SIG-M5 treated with dmso at 0.1 percent for 504 hours (cell line): ENCODE data around the gene WSCD1.

ENCODE experiments used
- DNase-seq: peaks from one replicate; lab custom pipeline; 2025; ENCODE audit not compliant: unreplicated experiment; lab: John Stamatoyannopoulos, UW

Gene WSCD1

DNA sequence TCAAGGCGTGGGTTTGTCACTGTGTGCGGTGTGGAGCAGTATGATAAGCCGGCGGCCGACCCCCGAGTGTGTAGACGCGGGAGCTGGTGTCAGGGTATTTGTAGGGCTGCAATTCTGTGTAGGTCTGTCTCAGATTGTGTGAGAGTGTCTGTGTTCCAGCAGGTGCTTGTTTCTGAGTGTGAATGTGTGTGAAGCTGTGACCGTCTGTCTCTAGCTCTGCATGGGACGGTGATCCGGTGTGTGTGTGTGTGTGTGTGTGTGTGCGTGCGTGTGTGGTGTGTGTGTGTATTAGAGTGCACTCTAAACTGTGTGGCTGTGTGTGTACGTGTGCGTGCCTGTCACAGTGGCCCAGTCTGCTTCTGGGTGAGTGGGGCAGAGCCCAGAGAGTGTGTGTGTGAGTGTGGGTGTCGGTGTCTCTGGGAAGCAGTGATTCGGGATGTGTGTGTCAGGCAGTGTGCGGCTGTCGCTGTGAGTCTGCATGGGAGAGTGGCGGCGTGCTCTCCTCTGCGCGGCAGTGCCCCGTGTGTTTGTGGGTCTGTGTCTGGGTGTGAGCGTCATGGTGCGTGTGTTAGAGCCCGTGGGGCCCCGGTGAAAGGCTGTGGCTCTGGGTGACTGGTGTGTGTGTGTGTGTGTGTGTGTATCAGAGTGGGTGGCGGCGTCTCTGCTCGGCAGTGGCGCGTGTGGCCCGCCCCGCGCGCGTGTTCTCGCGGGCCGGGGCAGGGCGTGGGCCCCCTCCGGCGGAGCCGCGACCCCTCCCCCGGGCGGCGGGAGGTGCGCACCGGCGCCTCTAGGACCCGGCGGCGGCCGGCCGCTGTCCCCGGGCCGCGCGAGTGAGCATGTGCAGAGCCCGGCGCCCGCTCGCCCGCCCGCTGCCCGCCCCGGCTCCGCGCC, at the start of gene WSCD1:
TSS of gene WSCD1 (plus strand) at position 841 of the 891 bp plus-strand sequence. CDS start 10,280 bp downstream, outside the sequence.
- DNase-seq, result no peak

DNA sequence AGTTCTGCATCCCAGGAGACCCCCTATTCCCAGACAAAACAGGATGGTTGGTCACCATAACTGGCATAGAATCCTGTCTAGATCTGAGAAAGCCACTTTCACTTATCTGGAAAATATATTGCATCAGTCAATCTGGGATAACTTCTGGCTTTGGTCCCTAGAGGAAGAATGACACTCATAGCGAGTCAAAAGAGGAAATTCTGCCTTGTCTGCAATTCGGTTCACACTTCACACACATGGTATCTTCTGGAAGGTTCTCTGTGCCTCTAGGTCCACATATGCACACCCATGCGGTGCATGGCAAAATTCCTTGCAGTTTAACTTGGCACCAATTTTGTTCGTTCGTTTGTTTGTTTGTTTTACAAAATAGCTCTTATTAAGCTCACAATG, 49.2 kb upstream of the WSCD1 start:
- DNase-seq, result no peak

DNA sequence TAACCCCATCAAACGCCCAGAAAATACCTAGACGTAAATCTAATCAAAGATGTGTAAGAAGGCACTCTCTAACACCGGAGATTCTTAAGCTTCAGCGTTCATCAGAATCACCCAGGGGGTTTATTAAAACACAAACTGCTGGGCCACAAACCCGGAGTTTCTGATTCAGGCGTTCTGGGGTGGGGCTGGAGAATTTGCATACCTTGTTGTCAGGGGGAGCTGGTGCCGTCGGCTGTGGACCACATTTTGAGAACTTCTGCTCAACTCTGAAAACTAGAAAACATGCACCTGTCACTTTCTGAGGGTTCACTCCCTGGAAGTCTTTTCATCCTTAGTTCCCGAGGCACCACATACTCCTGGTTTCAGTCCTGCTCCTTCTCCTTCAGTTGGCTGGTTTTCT, 48.6 kb upstream of the WSCD1 start:
- DNase-seq, result no peak

DNA sequence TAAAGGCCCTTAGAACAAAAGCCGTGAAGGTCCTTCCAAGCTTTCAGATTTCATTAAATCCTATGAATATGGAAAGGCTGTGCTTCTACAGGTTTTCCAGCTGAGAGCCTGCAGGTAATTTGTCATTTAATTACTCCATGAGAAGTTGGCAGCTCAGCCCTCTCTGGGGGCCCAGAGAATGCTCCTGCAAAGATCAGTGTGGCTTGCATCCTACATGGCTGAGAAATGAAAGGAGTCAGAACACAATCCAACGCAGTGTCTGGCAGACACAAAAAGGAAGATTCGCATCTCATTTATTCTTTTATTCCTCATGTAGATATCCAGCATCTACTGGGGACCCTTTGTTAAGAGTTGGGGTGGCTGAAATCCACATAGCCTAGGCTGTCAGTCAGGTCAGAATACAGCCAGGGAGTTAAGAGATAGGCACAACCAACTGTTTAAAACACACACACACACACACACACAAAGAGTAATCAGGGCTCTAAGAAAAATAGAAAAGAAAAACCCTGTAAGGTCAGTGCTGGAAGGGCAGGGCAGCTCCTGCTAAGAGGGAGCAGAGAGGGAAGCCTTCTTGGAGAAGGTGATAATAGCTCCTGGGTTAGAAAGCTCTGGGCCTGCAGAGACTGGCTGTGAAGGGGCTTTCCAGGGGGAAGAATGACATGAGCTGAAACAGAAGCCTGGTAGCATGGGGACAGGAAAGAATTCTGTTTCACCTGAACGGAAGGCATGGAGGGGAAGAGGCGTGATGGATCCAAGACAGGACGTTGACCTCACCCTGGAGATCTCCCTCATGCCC, 46.9 kb upstream of the WSCD1 start:
- DNase-seq, result no peak

DNA sequence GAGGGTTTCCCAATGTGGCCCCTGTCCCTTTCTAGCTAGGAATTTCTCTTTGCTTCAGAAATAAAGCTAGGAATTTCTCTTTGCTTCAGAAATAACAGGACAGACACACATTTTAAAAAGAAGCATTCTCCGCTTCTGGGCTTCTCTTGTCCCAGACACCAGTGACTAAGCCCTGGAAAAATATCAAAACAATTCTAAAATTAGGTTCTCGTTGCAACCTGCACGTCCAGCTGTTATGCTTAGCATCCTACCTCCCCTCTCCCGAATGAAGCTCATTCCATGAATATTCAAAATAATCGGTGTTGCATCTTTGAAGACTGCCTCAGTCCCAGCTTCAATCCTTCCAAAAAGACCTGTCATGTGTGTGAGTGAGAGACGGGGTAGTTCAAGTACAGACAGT, 45.6 kb upstream of the WSCD1 start:
- DNase-seq, result no peak

DNA sequence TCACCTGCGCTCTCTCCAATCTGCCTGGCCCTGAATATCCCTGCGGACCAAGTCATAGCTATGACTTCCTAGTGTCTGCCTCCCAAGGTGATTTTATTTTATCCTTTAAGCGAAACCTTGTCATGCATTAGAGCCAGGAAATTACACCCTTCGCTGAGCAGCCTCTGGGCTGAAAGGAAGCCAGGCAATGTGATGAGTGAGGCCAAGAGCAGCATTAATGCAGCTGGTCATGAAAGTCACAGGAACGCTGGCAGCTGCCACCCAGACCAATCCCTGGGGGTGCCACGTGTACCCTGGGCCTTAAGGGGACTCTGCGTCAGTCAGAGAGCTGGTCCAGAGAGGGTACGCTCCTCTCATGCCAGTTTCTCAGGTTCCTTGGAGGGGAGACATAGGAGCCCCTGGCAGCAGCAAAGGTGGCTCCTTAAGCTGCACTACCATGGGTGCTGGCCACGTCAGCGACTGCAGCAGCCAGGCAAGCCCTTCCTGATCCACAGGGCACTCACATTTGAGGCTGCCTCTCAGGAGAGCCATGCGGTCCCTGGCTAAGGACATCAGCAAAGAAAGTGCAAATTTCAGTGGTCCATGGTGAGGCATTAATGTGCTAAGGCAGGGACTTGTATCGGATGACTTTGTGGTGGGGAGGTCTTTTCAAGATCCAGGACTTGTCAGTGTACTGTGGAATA, 42.7 kb upstream of the WSCD1 start:
- DNase-seq, result no peak

DNA sequence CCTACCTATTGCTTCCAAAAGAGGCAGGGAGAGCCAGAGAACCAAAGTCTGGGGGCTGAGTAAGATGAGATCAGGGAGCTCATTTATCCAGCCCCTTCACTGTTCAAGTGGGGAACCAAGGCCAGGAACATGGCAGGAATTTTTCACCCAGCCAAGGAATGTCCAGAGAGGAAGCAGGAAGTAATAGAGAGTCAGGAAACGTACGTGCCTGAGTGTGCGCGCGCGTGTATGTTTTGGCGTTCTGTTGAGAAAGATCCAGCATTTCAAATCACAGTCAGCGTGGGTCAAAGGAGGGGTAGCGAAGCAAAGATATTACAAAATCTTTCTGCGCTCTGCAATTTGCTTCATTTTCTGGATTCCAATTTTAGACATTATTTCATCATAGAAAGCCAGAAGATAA, 41.9 kb upstream of the WSCD1 start:
- DNase-seq, result no peak

DNA sequence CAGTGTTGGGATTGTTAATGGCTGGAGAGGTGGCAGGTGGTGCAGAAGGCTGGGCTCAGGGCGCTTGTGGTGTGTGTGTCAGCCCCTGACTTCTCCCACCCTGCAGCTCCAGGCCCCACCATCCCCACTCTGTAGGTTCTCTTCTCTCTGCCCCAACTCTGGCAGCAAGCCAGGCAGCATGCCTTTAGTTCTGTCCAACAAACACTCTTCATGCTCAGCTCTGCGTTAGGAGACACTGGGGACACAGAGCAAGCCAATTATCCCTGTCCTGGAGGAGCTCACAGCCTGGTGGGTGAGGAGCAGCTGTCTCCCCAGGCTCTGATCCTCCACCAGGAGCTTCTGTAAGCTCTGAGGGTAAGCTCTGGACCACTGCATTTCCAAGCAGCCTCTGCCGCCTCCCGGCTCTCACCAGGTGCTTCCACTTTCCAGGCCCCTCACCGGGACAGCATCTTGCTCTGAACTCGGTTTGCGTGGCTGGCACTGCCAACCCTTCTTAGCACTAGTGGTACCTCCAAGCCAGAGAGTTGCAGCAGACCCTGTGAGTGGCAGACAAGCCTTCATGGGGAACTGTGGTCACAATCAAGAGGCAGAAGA, 34.3 kb upstream of the WSCD1 start:
- DNase-seq, result no peak

DNA sequence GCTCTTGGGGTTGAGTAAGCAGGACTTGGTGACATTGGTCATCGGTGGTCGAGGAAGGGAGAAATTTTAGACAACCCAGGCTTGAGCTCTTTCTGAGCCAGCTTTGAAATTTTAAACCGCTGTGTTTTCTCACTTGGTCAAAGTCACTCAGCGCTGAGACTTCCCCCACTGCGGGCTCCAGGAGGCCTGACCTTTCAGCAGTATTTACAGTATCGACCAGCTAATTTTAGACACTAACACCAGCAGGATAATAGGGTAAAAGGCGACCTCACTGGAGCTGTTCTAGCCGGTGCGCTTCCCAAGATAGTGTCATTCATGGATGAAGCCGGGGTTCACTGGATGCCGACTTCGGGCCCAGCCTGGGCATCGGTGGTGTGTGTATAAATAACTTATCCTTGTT, 29.7 kb upstream of the WSCD1 start:
- no peak for DNase-seq

DNA sequence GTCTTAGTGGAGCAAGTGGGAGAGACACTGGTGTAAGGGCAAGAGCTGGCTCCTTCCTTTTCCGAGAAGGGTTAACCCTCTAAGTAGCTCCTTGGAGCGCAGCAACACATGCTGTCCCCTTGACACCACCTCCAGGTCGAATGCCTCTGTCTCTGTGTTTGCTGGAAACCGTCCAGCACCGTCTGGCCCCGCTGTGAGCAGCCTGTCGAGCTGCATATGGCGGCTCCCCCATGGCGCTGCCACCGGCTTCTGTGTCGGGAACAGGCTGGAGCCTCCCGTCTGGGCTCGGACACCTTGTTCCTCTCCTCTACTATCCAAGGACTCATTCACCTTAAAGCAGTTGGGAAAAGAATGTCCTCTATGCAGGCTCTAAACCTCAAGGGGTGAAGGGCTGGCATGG, 28.9 kb upstream of the WSCD1 start:
- DNase-seq, result no peak

DNA sequence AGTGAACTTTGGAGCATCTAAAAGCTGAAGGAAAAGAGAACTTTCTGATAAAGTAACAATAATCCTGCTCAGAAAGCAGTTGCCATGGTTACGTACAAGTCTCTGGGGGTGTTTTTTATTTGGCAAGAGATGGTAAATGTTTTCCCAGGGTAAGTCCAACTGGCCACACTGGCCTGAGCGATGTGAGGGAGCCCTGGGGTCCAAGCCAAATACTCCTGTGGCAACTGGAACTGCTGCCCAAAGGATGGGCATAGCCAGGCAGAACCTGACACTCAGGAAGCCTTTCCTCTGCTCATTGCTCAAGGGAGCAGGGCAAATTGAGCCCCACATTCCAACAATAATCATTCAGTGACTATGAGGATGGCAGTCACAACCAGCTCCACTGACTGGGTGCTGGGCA, 26.8 kb upstream of the WSCD1 start:
- DNase-seq, result no peak

DNA sequence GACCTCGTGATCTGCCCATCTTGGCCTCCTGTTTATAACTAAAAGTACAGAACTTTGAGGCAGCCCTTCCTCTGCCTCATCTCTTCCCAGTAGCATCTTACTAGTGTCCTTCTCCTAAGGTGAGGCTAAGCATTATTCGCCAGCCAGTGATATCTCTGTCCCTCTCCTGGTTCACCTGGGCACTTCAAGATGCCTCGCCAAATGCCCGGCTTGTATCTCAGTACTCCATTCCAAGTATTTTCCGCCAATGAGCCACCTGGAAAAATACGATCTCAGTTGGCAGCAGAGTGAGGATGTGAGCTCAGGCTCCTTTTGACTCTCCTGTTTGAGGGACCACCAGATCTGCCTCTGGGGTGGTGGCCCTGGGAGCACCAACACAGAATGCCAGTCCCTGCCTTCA, 25.9 kb upstream of the WSCD1 start:
- DNase-seq, result no peak

DNA sequence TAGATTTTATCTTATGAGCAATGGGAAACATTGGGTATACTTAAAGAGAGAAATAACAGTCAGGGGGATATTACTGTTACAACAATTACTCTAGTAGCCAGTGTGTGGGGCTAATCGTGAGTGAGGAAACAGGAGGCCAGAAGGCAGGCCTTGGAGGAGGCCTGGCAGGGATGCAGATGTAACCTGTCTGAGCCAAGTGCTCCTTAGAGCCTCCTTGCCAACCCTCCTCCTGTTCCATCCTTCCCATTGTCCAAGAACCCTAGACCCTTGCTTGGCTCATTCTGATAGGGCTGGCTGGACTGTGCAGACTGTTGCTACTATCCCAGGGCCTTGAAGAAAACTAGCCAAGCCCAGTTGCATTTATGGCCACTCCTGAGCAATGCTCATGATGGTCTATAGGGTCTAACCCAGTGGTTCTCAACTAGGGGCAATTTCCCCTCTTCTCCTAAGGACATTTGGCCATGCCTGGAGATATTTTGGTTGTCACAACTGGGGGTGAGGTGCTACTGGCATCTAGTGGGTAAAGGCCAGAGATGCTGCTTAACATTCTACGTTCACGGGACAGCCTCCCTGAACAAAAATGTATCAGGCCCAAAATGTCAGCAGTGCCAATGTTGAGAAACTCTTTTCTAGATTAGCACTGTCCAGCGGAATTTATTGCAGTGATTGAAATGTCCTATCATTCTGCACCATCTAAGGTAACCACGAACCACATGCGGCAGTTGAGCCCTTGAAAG, 24.4 kb upstream of the WSCD1 start:
- DNase-seq, result no peak

DNA sequence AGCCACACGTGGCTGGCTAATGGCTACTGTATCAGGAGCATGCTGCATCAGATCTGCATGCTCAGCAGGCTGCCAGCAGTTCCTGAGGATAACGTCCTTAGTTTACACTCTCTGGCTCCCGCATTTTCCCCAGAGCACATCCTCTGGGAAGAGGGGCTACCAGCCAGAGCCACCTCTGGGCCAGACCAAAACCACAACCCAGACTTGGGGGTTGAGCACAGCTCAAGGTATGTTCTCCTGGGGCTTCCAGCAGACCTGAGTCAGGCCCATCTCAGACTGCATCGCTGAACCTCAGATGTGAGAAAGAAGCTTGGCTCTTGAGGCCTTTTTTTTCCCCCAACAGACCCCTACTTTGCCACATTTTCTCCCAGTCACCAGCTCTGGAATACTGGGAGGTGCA, 23.7 kb upstream of the WSCD1 start:
- DNase-seq, result no peak

DNA sequence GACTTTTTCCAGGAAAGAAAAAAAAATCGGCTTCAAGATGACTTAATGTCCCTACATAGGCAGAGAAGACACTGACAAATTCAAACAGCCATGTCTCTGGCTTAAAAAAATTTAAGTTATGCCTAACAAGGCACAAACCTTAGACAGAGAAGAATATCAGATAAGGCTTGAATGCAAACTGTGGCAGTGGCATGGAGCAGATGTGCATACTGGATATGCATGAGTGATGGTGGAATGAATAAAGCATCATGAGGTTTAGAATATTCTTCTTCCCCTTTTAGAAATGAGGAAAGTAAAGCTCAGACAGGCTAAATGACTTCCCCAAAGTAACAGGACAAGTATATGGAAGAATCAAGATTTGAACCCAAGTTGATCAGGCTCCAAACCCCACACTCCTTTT, 23.2 kb upstream of the WSCD1 start:
- DNase-seq, result no peak

DNA sequence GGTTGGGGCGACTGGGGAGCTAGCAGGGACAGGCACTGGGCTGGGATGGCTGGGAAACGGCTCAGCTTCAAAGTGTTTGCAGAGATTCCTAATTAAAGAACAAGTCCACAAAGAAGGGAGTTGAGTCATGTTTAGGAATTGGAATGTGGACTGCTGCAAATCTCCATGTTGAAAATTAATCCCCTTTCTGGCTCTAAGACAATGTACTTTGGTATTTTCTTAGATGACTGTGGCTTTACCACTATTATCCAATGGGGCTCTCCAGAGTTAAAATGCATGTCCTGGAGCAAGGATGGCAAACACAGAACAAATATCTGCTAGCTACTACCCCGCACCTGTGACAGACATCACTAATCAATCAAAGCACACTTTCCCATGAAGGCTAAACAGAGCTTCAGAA, 22.2 kb upstream of the WSCD1 start:
- no peak for DNase-seq

DNA sequence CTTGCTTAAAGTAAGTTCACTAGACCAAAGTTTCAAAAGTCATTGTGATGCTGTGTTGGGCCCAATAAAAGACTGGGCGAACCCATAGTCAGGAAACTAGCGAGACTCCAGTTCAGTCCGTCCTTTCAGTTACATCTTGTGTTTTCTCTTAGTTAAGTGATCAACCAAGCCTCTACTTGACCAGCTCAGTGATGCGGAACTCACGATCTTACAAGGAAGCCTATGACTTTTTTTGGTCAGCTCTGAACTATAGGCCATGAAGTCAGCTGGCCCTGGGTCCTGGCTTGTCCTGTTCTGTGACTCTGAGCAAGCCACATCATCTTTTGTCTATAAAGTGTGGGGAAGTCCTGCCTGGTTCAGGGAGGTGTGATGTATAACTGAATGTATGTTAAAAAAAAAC, 21.7 kb upstream of the WSCD1 start:
- no peak for DNase-seq

DNA sequence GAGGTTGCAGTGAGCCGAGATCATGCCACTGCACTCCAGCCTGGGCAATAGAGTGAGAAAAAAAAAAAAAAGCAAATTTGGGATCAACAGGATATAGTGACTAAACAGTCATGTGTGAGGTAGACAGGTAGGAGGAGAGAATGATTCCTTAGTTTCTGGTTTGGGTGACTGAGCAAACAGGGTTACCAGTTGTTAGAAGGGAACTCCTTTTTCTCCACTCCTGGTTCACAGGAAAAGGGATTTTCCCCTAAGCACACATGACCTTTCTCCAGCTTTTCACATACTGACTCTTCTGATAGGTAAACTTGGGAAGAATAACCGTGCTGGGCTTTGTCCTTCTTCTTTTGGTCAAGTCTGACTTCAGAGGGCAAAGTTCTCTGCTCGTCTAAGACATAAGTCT, 17.3 kb upstream of the WSCD1 start:
- DNase-seq, result no peak

DNA sequence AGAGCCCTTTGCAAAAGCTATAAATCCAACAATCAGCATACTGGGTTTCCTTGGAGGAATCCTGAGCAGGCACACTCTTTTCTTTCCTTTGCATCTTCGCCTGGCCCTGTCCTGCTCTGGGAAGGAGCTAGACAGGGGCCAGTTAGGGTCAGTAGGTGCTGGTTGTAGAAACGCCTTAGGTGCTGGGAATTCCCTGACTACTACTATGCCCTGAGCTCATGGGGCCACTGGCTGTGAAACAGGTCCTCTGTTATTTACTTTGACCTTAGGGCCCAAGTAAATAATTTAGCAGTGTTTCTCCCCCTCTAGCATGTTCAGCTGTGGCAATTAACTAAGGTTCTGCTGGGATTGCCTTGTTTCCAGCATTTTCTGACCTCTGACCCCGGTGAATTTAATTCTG, 15.8 kb upstream of the WSCD1 start:
- no peak for DNase-seq

DNA sequence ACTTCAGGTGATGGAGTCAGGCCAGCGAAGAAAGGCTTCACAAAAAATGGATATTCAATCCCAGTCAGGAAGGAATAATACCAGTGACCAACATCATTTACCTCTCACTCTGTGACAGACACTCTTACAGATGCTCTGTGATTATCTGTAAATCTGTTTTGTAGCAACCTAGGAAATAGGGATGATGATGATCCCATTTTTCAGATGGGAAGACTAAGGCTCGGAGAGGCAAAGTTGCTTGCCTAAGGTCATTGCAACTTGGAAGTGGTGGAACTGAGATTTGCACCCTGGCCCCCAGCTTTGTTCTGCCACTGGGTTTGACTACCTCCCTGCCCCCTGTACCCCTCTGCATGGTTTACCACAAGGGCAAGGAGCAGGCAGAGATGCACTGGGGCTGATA, 14.1 kb upstream of the WSCD1 start:
- no peak for DNase-seq

DNA sequence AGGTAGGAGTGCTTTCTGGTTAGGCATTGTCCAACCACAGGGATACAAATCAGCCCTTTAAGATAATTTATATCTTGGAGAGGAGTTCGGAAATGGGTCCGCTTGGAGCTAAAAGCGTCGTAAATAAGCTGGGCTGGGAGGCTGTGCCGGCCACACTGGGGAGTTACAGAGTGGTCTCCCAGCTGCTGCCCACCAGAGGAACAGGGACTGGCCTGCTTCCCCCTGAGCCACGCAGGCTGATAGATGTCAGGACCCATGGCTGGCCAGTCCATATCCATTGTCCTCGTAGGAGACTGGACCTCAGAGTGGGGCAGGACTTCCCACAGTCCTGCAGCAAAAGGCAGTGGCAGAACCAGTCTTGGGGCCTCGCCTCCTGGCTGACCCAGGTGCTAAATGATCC, 12.6 kb upstream of the WSCD1 start:
- no peak for DNase-seq
